ENCODE results near the gene LPP. TPM values are rescaled to one million over a fixed set of nuclear protein-coding genes. Genes with fewer than 3 reads are reported as not detected.
A peak's percentile ranks its signal among the peaks of the same experiment; 100 is the strongest.
"Not testable (repeated sequence)": the region's sequence is repeated elsewhere in the genome, so short reads cannot be mapped to it uniquely, and the experiment has no call there.

The LPP gene, protein sequence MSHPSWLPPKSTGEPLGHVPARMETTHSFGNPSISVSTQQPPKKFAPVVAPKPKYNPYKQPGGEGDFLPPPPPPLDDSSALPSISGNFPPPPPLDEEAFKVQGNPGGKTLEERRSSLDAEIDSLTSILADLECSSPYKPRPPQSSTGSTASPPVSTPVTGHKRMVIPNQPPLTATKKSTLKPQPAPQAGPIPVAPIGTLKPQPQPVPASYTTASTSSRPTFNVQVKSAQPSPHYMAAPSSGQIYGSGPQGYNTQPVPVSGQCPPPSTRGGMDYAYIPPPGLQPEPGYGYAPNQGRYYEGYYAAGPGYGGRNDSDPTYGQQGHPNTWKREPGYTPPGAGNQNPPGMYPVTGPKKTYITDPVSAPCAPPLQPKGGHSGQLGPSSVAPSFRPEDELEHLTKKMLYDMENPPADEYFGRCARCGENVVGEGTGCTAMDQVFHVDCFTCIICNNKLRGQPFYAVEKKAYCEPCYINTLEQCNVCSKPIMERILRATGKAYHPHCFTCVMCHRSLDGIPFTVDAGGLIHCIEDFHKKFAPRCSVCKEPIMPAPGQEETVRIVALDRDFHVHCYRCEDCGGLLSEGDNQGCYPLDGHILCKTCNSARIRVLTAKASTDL
- total RNA-seq (2014; rRNA removed; shearing (Covaris generic)) = 6.4 and 12.6 TPM in 2 replicates

DNA sequence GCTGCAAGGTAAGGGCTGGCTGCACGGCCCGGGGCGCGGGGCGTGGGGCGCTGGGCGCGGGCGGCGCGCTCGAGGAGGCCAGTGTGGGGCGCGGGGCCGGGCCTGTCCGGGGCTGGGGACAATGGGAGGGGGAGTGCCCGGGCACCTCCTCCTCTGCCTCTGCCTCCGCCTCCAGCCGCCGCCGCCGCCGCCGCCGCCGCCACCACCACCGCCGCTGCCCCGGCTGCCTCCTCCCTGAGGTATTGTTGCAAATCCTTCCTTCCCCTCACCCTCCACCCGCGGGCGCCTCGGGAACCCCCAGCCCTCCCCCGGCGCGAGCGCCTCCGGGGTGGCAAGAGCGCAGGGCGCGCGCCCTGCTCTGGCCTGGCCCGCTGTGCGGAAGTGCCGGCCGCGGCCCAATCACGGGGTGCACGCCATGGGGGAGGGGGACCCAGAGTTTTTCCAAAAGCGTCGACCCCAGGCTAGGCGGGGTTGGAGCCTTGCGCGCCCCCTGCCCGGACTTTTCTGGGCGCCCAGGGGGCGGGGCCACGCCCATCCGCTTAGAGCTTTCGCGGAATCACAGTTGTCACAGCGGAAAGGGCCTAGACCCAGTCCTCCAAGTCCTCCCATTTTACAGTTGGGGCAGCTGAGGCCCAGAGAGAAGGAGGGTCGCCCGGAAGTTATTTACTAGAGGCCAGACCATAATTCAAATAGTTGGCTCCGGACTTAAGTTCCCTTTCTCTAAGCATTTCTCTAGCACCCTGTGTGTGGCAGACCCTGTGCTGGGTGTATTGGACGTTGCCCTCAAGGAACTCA, at the start of gene LPP:
LPP (plus strand) TSS at position 144 of the 795 bp plus-strand sequence. CDS start 251,964 bp downstream, outside the sequence.
- in situ Hi-C loops (cut with HindIII; ENCODE audit: low sequenced_read_pairs) = no loop called here
- peak; percentile 34 for DNase-seq (ENCODE audit: low spot score)

DNA sequence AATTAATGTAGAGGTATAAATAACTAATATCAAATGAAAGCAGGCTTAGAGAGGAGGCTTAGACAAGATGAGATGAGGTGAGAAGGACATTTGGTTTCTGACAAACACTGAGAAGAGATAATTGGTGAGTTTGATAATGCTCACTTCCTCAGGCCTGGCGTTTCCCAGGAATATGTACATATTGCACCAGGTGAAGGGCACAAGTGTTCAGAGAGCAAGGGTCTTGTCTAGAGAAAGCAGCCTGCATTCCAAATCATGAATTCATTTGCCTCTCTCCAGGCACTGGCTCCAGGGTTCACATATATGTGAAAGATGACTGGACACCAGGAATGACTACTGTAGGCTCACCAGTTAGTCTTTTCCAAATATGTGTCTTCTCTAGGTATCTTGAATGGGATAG, 48.0 kb upstream of the LPP start:
- in situ Hi-C loops (cut with HindIII; ENCODE audit: low sequenced_read_pairs) = no loop called here
- no peak for DNase-seq (ENCODE audit: low spot score)

DNA sequence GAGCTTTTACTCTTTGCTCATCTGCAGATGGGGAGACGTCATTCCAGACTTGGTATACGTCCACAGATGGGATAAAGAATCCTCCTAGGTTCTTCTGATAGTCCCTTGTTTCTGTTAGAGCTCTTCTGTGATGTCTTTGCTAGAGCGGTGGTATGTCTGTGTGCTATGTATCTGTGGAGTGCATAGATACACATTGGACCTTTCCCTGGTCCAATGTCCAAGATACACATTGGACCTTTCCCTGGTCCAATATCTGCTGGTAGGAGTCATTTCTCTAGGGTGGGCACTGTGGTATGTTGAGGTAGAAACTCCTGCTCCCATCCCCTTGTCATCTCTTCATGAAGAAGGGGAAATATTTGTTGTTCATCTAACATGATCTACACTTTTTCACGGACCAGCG, 47.5 kb upstream of the LPP start:
- DNase-seq (ENCODE audit: low spot score) = no peak
- in situ Hi-C loops (cut with HindIII; ENCODE audit: low sequenced_read_pairs) = no loop called here

DNA sequence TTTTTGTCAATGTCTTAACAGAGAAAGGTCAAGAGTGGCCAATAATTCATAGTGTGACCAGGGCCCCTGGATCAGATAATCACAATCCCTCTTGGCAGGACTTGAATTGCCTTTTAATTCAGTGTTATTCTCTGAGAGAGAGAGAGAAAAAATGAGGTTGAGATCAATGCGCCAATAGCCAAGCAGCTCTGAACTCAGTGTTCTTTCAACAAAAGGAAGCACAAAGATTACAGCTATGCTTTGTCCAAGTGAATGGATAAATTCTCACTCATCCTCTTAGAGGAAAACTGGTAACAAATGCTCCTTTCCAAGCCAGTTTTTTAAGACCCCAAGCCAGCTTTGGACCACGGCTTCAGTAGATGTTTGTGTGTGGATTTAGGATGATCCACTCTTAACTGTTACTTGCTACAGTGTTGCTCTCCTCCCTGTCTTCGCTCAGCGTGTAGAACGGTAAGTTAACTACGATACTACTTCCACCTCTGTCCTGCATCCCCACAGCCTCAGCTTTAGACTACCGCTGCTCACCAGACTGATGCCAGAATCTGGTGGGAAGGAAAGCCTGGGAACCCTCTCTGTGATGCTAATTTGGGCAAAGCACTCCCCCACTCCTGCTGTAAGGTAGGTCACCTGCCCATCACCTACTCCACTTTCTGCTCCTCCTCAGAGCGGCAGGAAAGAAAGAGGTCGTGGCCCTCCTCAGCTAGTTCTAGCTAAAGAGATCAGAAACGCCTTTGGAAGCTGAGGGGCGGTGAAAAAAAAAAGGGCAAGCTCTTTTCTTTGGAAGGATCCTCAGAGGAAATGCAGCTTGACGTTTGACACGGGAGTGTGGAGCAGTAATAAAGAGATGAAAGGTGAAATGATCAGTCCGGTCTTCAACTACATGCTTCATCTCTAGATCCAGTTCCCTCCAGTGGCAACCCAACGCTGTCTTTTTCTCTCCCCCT, 46.8 kb upstream of the LPP start:
- DNase-seq (ENCODE audit: low spot score) = peak; percentile 37
- in situ Hi-C loops (cut with HindIII; ENCODE audit: low sequenced_read_pairs) = no loop called here

DNA sequence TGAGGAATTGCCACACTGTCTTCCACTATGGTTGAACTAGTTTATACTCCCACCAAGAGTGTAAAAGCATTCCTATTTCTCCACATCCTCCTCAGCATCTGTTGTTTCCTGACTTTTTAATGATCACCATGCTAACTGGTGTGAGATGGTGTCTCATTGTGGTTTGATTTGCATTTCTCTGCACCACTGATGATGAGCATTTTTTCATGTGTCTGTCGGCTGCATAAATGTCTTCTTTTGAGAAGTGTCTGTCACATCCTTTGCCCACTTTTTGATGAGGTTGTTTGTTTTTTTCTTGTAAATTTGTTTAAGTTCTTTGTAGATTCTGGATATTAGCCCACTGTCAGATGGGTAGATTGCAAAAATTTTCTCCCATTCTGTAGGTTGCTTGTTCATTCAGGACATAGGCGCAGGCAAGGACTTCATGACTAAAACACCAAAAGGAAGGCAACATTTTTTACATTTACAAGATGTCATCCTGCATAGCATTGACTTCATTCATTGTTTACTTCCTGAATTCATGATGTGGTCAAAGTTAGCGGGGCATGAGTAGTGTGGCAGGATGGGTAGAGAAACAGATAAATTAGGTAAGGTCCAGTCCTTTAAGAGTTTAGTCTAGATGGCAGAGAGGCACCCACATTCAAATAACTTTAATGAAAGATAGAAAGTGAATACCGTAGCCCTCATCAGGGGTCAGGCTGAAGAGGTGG, 45.1 kb upstream of the LPP start:
- DNase-seq (ENCODE audit: low spot score) = no peak
- in situ Hi-C loops (cut with HindIII; ENCODE audit: low sequenced_read_pairs) = no loop called here

DNA sequence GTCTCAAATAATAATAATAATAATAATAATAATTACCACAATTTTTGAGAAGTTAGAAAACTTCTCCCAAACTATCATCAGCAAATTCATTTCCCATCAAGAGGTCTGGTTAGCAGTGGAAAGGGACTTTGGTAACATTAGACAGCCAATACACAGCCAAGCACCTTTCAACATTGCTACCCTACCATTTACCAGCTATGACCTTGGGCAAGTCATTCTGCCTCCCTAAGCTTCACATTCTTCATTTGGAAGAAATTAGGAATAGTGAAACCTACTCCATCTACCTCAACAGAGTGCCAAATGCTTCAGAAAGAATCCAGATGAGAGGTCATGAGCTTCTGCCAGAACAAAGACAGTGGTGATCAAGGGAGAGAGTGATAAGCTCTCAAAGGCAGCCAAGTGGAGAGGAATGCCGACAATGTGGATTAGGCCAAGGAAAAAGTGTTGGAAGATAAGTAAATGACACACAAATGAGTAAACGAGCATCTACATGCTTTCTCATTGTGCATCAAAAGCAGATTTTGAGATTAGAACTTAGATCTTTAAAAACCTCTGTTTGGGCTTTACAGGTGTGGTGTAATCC, 42.9 kb upstream of the LPP start:
- in situ Hi-C loops (cut with HindIII; ENCODE audit: low sequenced_read_pairs) = no loop called here

DNA sequence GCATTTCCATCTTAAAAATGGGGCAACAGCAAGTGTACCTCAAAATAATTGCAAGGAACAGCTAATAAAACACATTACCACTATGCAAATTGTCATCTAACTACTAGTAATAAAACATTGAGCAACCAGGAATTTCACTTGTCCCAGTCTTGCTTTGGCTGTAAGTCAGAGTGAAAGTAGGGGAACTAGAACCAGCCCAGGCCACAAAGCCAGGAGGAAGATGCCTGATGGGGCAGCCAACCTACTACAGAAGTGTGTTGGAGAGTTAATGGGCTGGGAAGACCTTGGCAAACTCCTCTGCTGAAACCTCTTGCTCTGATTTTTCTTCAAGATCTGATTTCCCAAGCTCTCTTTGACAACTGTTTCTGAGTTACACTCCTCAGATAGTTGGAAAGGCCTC, 40.2 kb upstream of the LPP start:
- in situ Hi-C loops (cut with HindIII; ENCODE audit: low sequenced_read_pairs) = no loop called here

More for the DNA sequence above, 42.9 kb upstream of the LPP start:
- no peak for DNase-seq (ENCODE audit: low spot score)

DNA sequence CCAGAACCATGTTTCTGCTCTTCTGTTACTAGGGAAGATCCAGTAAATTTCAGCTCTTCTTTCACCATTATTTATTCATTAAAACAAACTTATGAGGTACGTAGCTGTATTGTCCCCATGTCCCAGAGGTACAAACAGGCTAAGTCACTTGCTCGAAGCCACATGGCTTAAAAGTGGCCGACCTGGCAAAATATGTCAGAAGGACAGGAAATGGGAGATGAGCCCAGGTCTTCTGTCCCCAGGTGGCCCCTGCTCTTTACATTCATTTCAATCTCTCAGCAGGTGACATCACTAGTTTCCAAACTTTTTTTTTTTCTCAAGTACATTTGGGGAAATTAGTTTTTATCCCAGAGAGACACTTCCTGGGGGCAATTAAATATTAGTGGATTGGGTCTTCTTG, 34.1 kb upstream of the LPP start:
- in situ Hi-C loops (cut with HindIII; ENCODE audit: low sequenced_read_pairs) = no loop called here

More for the DNA sequence above, 40.2 kb upstream of the LPP start:
- no peak for DNase-seq (ENCODE audit: low spot score)

DNA sequence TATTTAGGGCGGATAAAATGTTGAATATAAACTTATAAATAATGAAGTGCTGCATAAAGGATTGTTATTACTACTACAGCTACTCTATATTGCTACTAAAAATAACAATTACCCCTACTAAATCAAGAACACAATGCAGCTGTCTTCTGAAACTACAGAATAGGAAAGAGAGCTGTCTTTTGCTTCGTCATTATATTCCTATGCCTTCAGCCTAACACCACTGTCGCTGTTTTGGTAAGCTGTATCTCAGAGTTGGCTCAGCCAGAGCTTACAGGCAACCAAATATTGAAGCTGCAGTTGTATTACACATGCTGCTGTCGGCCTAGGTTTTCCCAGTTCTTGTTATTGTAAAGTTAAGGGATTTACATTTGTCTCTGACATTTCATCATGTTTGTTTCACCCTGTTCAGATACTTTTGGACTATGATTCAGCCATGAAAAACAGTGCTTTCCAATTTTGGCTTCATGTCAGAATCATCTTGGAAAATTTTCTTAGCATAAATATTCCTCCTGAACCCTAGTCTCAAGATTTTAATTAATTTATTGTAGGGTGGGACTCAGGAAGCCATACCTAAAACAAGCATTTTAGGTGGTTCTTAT, 31.3 kb upstream of the LPP start:
- DNase-seq (ENCODE audit: low spot score) = no peak
- in situ Hi-C loops (cut with HindIII; ENCODE audit: low sequenced_read_pairs) = no loop called here

More for the DNA sequence above, 34.1 kb upstream of the LPP start:
- DNase-seq (ENCODE audit: low spot score) = peak; percentile 61

DNA sequence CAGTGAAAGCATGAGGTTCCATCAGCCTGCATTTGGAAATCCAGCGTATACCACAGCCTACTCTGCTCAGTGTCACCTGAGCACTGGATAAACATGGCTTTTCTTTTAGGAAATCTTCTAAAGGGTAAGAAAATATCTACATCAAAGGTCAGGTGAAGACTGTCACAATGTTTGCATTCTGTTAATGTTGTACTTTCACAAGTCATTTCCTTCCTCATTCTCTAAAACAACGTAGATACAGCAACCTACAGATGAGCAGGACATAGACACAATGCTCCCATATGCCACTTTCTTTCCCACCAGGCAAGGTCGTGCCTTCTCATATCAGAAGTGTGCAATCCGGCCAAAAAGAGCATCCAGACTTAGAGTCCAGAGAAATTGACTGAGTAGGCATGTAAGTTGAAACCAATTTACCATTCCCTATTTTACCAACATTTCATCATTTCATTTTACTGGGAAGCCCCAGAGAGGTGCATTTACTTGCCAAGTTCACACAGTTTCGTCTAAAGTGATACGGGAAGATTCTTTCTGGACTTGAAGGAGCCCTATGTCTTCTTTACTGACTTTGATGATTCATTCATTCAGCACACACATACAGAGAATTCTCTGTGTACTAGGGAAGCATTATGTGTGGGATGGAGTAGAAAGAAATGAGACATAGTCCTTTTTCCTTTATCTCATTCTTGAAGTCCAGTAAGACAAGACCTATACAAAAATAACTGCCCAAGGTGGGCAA, 30.6 kb upstream of the LPP start:
- no peak for DNase-seq (ENCODE audit: low spot score)
- in situ Hi-C loops (cut with HindIII; ENCODE audit: low sequenced_read_pairs) = no loop called here

DNA sequence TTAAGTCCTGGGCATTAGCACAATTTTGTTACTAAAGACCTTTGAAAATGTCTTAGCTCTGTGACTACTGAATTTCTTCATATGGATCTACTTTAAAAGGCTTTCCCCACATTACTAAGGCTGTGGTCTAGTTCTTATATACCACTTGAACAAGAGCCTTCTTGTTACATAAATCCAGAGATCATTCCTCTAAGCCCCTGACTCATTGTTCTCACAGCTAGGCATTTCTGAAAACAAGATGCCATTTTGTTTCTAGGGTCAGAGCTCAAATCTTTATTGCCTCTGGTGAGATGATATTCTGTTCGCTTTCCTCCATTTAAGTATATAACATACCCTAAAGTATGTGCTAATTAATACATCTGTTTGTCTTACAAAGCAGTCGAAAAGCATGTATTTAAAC, 29.8 kb upstream of the LPP start:
- DNase-seq (ENCODE audit: low spot score) = no peak
- in situ Hi-C loops (cut with HindIII; ENCODE audit: low sequenced_read_pairs) = no loop called here

DNA sequence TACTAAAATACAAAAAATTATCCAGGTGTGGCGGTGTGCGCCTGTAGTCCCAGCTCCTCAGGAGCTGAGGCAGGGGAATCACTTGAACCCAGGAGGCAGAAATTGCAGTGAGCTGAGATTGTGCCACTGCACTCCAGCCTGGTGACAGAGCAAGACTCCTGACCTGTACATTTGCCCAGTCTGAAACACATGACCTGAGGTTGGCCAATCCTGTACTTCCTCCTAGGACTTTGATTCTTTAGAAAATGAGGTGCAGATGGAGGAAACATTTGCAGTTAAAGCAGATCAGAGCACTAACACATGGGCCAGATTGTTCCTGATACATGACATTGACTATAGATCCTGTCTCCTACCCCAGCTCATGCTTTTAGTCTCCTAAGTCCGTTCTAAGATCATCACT, 28.9 kb upstream of the LPP start:
- no peak for DNase-seq (ENCODE audit: low spot score)
- in situ Hi-C loops (cut with HindIII; ENCODE audit: low sequenced_read_pairs) = no loop called here

DNA sequence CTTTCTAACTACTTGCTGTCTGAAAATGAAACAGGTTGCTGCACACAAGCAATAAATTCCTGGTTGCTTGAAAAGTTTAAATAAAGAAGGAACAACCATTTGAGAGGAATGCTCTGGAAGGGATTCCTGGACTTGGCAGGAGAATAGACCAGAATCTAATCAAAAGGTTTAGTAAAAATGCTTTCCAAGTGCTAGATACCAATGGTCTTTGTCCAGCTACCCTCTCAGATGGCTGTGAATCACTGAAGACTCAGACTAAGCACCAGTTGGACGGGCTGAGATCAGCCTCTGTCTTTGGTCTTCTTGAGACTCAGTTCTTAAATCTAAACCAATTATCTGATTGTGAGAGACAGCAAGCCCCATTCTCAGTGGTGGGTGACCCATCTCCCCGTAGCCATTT, 27.7 kb upstream of the LPP start:
- DNase-seq (ENCODE audit: low spot score) = no peak
- in situ Hi-C loops (cut with HindIII; ENCODE audit: low sequenced_read_pairs) = no loop called here

DNA sequence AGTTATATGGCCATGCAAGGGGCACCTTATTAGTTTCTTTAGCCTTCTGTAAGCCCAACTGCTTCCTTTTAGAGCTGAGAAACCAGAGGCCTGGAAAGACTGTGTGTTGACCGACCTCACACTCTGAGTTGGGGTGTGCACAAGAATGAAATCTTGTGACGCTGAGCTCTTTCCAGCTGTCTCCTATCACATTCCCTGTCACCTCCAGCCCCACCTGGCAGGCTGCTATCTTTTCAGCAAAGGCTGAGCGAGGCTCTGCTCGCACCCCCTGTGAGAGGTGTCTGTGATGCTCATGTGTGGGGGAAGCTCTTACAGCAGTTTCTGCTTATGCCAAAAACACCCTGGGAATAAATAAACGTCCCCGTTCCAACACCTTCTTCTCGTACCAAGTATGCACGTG, 27.0 kb upstream of the LPP start:
- in situ Hi-C loops (cut with HindIII; ENCODE audit: low sequenced_read_pairs) = no loop called here

DNA sequence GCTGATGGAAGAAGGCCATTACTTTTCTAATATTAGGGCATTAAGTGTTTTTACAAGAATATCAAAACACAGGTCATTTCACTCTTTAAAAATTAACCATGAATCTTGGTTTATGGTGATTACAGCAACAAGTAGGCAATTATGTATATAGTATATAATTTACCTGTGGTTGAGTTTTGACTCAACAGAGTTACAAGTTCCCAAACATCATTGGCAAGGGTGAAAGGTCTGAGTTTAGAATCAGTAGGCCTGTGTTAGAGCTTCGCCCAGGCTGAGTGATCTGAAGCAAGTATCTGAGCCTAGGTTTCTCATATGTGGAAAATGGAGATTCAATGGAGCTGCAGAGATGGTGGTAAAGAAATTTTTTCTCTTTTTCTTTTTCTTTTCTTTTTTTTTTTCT, 25.1 kb upstream of the LPP start:
- DNase-seq (ENCODE audit: low spot score) = no peak
- in situ Hi-C loops (cut with HindIII; ENCODE audit: low sequenced_read_pairs) = no loop called here

More for the DNA sequence above, 27.0 kb upstream of the LPP start:
- DNase-seq (ENCODE audit: low spot score) = peak; percentile 59

DNA sequence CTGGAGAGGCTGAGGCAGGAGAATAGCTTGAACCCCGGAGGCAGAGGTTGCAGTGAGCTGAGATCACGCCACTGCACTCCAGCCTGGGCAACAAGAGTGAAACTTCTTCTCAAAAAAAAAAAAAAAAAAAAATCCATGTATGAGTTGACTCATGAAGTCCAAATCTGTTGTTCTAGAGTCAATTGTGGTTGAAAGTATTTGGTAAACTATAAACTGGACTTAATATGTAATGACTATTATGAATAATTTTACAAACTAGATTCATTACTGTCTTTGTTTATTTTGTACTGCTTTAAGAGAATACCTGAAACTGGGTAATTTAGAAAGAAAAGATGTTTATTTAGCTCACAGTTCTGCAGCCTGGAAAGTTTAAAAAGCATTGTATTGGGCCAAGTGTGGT, 22.9 kb upstream of the LPP start:
- in situ Hi-C loops (cut with HindIII; ENCODE audit: low sequenced_read_pairs); DNase-seq (ENCODE audit: low spot score): not testable (repeated sequence)

DNA sequence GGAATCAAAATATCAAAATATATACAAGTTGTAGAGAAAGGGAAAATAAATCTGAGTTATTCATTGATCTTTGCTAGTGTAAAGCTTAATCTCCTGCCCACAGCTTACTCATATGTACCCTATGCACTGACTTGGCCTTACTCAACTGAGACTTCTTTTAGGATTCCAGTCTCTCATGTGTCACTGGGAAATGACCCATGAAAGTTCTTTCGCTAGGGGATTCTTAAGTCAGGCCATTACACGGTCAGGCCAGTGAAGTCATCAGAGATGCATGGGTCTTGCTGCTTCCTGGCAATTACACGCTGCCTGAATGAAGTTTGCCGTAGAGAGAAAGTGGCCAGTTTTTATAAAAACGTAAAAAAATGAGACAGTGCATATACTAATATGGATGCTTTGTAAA, 20.7 kb upstream of the LPP start:
- DNase-seq (ENCODE audit: low spot score) = no peak
- in situ Hi-C loops (cut with HindIII; ENCODE audit: low sequenced_read_pairs) = no loop called here

All from G401 (cell line).